ENCODE results near the gene MGAT4B. TPM values are rescaled to one million over a fixed set of nuclear protein-coding genes. Genes with fewer than 3 reads are reported as not detected.

The MGAT4B gene
- polyA plus RNA-seq, 2 of the 4 experiments (the other 2 are of a cell fraction), result 57.4 to 166 TPM

DNA sequence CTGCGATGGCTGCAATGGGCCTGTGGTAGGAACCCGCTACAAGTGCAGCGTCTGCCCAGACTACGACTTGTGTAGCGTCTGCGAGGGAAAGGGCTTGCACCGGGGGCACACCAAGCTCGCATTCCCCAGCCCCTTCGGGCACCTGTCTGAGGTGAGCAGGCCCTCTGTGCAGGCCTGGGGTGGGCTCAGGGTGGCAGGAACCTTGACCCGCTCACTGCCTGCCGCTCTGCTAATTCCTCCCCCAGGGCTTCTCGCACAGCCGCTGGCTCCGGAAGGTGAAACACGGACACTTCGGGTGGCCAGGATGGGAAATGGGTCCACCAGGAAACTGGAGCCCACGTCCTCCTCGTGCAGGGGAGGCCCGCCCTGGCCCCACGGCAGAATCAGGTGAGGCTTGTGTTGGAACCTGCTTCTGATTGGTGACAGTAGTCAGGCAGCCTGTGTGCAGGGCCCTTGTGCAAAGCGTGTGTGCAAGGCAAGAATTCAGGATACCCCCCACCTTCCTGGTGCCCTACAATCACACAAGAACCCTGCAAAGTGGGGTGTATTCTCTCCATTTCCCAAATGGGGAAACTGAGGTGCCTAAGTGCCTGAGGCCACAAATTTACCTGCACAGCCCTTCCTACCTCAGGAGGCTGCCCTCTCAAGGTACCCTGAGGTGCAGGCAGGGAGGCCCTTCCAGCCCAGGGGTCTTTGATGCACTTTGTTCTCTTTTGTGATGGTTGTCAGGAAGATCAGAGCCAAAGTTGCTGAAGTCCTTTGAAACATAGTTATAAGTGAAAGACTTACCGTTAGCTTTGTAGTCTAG lies 17.5 kb upstream of the MGAT4B start:
- peak overlapping the region; percentile 81 for H3K4me3 ChIP-seq
- H3K4me1 ChIP-seq, result peaks cover 78% of the 10 kb centered on the region
- ChIA-PET CTCF (interaction anchor here (1.0 to 11.6 kb wide), 3 partner anchors 14 to 23 kb away, joined by 3 to 86 read pairs (median 4); no protein-coding TSS in a partner anchor), POLR2A (interaction anchor here (1.3 kb wide), 1 partner anchor 13 kb away, joined by 3 read pairs; no protein-coding TSS in a partner anchor)
- H3K27ac ChIP-seq, result peak overlapping the region in 1 of 2 experiments; percentile 98; a peak in 4 of 6 replicates
- no peak for DNase-seq (ENCODE audit: low read depth in 1 of 2, low spot score in 1 of 2)
- no peak for TF ChIP-seq BHLHE40 (IDR thresholded peaks at IDR 0.05; ENCODE audit: low read depth, low read length)
- 0 out of 2 replicates have a peak, but pooled peaks have one; percentile 15 for TF ChIP-seq POLR2A (IDR thresholded peaks at IDR 0.05; ENCODE audit: low read length)
- 0 out of 5 replicates have a peak, but pooled peaks of 1 of the 2 experiments have one; percentile 14 for TF ChIP-seq JUN (IDR thresholded peaks at IDR 0.05)
- peak; percentile 3; the same call in 1 of the 2 replicates for TF ChIP-seq HOXA7 (CRISPR knock-in tag; IDR thresholded peaks at IDR 0.05)
- no peak for TF ChIP-seq EHF (CRISPR knock-in tag; IDR thresholded peaks at IDR 0.05)
- TF ChIP-seq ZSCAN20 (CRISPR knock-in tag; IDR thresholded peaks at IDR 0.05), result no peak
- ATAC-seq, result no peak
- FAIRE-seq, result no peak
- H3K9me3 ChIP-seq, result no peaks in the 10 kb centered on the region
- peak overlapping the region; percentile 96 for H3K4me2 ChIP-seq
- WGBS (ENCODE audit: missing lambda C conversion rate), result 61% methylated on average over 11 of the region's 22 CpGs

GRCh38 chr5:179822444-179822990 lies 15.9 kb upstream of the MGAT4B start:
- Histone ChIP-seq H3K4me3 (peak overlapping the region; percentile 81), H3K4me1 (peaks cover 79% of the 10 kb centered on the region), H3K27ac (peak overlapping the region; percentile 95 to 98)
- TF ChIP-seq CBX2 (IDR thresholded peaks at IDR 0.05; ENCODE audit: borderline replicate concordance, low read depth), result no peak
- TF ChIP-seq HOXB5 (CRISPR knock-in tag; IDR thresholded peaks at IDR 0.05), result no peak
- no peak for TF ChIP-seq PBX3 (IDR thresholded peaks at IDR 0.05)
- TF ChIP-seq FOSL2 (IDR thresholded peaks at IDR 0.05), result no peak
- TF ChIP-seq FOSL2 (CRISPR knock-in tag; IDR thresholded peaks at IDR 0.05), result no peak
- no peak for TF ChIP-seq NFE2L2 (conservative IDR thresholded peaks at IDR 0.05; ENCODE audit: low read length)
- TF ChIP-seq ESRRA (IDR thresholded peaks at IDR 0.05; ENCODE audit: borderline replicate concordance, low read length), result no peak
- TF ChIP-seq, protein P1, sequence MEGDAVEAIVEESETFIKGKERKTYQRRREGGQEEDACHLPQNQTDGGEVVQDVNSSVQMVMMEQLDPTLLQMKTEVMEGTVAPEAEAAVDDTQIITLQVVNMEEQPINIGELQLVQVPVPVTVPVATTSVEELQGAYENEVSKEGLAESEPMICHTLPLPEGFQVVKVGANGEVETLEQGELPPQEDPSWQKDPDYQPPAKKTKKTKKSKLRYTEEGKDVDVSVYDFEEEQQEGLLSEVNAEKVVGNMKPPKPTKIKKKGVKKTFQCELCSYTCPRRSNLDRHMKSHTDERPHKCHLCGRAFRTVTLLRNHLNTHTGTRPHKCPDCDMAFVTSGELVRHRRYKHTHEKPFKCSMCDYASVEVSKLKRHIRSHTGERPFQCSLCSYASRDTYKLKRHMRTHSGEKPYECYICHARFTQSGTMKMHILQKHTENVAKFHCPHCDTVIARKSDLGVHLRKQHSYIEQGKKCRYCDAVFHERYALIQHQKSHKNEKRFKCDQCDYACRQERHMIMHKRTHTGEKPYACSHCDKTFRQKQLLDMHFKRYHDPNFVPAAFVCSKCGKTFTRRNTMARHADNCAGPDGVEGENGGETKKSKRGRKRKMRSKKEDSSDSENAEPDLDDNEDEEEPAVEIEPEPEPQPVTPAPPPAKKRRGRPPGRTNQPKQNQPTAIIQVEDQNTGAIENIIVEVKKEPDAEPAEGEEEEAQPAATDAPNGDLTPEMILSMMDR (IDR thresholded peaks at IDR 0.05), result no peak
- TF ChIP-seq EHF (CRISPR knock-in tag; IDR thresholded peaks at IDR 0.05), result no peak
- TF ChIP-seq, protein P2, sequence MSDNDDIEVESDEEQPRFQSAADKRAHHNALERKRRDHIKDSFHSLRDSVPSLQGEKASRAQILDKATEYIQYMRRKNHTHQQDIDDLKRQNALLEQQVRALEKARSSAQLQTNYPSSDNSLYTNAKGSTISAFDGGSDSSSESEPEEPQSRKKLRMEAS (IDR thresholded peaks at IDR 0.05), result no peak
- TF ChIP-seq POLR2A (IDR thresholded peaks at IDR 0.05; ENCODE audit: low read length), result 0 out of 2 replicates have a peak, but pooled peaks have one; percentile 21
- TF ChIP-seq, protein P3, sequence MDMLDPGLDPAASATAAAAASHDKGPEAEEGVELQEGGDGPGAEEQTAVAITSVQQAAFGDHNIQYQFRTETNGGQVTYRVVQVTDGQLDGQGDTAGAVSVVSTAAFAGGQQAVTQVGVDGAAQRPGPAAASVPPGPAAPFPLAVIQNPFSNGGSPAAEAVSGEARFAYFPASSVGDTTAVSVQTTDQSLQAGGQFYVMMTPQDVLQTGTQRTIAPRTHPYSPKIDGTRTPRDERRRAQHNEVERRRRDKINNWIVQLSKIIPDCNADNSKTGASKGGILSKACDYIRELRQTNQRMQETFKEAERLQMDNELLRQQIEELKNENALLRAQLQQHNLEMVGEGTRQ (IDR thresholded peaks at IDR 0.05), result no peak
- TF ChIP-seq RAD21 (conservative IDR thresholded peaks at IDR 0.05 in 1 of 2, IDR thresholded peaks at IDR 0.05 in 1 of 2), result no peak
- TF ChIP-seq FOXS1 (CRISPR knock-in tag; IDR thresholded peaks at IDR 0.05), result no peak
- no peak for TF ChIP-seq CEBPB (IDR thresholded peaks at IDR 0.05)
- no peak for TF ChIP-seq SMC3 (IDR thresholded peaks at IDR 0.05)
- TF ChIP-seq, protein P4, sequence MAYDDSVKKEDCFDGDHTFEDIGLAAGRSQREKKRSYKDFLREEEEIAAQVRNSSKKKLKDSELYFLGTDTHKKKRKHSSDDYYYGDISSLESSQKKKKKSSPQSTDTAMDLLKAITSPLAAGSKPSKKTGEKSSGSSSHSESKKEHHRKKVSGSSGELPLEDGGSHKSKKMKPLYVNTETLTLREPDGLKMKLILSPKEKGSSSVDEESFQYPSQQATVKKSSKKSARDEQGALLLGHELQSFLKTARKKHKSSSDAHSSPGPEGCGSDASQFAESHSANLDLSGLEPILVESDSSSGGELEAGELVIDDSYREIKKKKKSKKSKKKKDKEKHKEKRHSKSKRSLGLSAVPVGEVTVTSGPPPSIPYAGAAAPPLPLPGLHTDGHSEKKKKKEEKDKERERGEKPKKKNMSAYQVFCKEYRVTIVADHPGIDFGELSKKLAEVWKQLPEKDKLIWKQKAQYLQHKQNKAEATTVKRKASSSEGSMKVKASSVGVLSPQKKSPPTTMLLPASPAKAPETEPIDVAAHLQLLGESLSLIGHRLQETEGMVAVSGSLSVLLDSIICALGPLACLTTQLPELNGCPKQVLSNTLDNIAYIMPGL (CRISPR knock-in tag; IDR thresholded peaks at IDR 0.05; ENCODE audit: borderline replicate concordance), result no peak
- TF ChIP-seq SREBF2 (IDR thresholded peaks at IDR 0.05), result no peak
- TF ChIP-seq RNF2 (IDR thresholded peaks at IDR 0.05; ENCODE audit: borderline replicate concordance, low read depth), result no peak
- no peak for TF ChIP-seq ZSCAN20 (CRISPR knock-in tag; IDR thresholded peaks at IDR 0.05)
- TF ChIP-seq RCOR1 (IDR thresholded peaks at IDR 0.05; ENCODE audit: low read depth, low read length), result no peak
- no peak for TF ChIP-seq MAFK (IDR thresholded peaks at IDR 0.05; ENCODE audit: partially characterized antibody)
- TF ChIP-seq REST (IDR thresholded peaks at IDR 0.05), result no peak

More at GRCh38 chr5:179822444-179822990, 15.9 kb upstream of the MGAT4B start:
- ChIA-PET CTCF (interaction anchor here (1.4 to 4.8 kb wide), 4 partner anchors 10 to 86 kb away, joined by 5 to 27 read pairs (median 6); partner anchors contain the start of gene TBC1D9B), POLR2A (interaction anchor here (0.6 to 1.3 kb wide), 5 partner anchors 8 to 262 kb away, joined by 3 to 6 read pairs (median 4); no protein-coding TSS in a partner anchor)
- DNase-seq (ENCODE audit: low read depth in 1 of 2, low spot score in 1 of 2) (no peak), ATAC-seq (no peak), FAIRE-seq (no peak)
- no peaks in the 10 kb centered on the region for H3K9me3 ChIP-seq
- H3K4me2 ChIP-seq, result peak overlapping the region; percentile 96
- WGBS (ENCODE audit: missing lambda C conversion rate), result 11% methylated on average over 8 of the region's 8 CpGs
